MG63 (cell line): Measurements from ENCODE around the gene NKX1-1. TPM values are rescaled to one million over a fixed set of nuclear protein-coding genes. Genes with fewer than 3 reads are reported as not detected.

ENCODE experiments used
- DNase-seq: peaks from one replicate; pipeline ENCODE4 v3.0.0-alpha.2; 2020
- H3K27me3 ChIP-seq: fragments of 250-450 bp; sonication (Bioruptor Pico); 2 replicates; pipeline ENCODE4 v1.5.1; 2020; ENCODE audit warnings: mild to moderate bottlenecking, moderate library complexity
- H3K36me3 ChIP-seq: fragments of 250-450 bp; sonication (Bioruptor Pico); 2 replicates; pipeline ENCODE4 v1.5.1; 2020; ENCODE audit warnings: mild to moderate bottlenecking, moderate library complexity
- H3K4me3 ChIP-seq: fragments of 250-450 bp; sonication (Bioruptor Pico); 2 replicates; pipeline ENCODE4 v1.5.1; 2020; ENCODE audit warnings: mild to moderate bottlenecking, moderate library complexity
- H3K9me3 ChIP-seq: fragments of 250-450 bp; sonication (Bioruptor Pico); 2 replicates; pipeline ENCODE4 v1.5.1; 2020; ENCODE audit warnings: mild to moderate bottlenecking, moderate library complexity
- total RNA-seq: library from RNA; depleted of rRNA; stranded (reverse); fragments of >200 nt; shearing (Covaris generic); gene quantifications from 2 replicates; pipeline ENCODE4 v1.2.3, GENCODE V29; 2014; ENCODE audit warnings: low replicate concordance

NKX1-1 gene
- total RNA-seq, 1 experiment from 2014 or later, result not detected

DNA sequence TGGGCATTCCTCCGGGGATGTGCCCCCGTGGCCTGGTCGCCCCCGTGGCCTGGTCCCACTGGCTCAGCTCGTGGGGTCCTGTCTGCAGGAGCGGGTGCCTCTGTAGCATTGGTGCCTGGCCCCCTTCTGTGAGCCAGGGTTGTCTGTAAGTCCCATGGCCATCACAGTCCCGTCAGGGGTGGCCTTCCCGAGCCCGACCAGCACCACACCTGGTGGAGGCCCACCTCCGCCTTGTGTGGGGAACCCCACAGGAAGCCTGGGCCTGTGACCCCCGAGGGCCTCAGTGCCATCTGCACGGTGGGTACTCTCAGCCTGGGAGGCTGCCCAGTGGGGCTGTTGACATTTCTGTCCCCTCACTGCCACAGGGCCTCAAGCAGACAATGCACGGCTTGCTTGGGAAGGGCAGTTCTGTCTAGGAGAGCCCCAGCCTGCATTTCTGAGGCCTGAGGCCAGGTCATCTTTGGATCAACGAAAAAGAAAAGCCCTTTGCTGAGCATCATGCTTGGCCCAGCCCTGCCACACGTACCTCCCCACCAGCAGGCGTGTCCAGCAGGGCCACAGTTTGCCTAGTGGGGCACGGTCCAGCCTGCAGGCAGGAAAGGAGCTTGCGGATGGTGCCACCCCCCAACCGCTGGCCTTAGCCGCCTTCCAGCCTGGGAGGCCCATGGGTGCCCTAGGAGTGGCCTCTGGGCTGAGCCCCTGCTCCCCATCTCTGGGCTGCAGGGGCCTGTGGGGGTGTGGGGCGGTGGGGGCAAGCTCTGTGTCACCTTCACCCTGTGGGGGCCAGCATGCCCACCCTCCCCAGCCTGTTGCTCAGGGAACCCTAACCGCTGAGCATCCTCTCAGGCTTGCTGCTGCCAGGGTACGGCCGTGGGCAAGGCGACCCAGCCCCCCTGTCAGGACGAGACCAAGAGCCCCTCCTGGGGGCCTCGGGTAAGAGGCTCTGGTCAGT lies 23.2 kb downstream of the NKX1-1 start:
- H3K36me3 ChIP-seq, result no peaks in the 10 kb centered on the region
- no peak for DNase-seq
- no peaks in the 10 kb centered on the region for H3K9me3 ChIP-seq
- H3K4me3 ChIP-seq, result no peak overlapping the region
- H3K27me3 ChIP-seq, result no peaks in the 10 kb centered on the region

DNA sequence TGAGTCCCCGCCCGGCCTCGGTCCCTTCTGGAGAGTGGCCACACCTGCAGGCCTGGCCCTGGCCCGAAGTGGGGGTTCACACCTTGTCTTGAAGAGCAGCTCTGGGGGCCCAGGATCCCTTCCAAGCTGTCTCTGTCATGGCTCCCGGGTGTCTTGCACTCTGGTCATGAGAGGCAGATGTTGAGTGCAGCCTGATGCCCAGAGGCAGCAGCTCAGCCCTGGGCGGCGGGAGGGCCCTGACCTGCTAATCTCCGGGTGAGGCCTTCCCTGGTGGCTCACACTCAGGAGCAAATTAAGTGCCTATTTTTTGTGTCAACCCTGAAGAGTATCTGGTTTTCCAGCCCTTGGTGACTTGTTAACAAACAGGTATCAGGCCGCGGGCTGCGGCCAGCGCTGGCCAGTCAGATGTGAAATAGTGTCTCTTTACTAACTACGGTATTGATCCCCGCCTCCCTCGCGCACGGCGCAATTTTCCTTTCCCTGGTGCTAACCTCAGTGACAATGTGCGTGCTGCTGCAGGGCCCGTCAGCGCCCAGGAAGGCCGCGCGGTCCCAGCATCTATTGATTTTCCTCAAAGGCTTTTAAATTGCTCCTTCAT lies 24.2 kb downstream of the NKX1-1 start:
- no peak for DNase-seq
- no peak overlapping the region for H3K4me3 ChIP-seq
- H3K36me3 ChIP-seq, result no peaks in the 10 kb centered on the region
- no peaks in the 10 kb centered on the region for H3K27me3 ChIP-seq
- H3K9me3 ChIP-seq, result no peaks in the 10 kb centered on the region

DNA sequence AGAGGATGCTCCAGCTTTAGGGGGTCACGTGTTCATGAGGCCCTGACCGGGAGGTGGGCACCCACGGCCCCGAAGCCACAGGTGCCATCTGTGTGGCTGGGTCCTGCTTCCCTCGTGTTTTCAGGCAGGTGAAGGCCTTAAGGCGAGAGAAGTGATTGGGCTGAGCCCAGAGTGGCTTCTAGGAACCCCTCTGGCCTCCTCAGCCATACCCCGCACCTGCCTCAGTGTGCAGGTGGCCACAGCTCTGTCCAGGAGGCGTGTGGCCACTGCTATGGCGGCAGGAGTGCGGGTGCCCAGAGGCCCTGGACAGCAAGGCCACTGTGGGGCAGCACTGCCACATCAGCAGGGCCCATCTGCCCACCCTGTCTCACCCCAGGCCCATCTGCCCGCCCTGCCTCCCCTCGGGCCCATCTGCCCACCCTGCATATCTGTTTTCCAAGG lies 25.0 kb downstream of the NKX1-1 start:
- H3K4me3 ChIP-seq, result no peak overlapping the region
- no peaks in the 10 kb centered on the region for H3K9me3 ChIP-seq
- no peaks in the 10 kb centered on the region for H3K27me3 ChIP-seq
- DNase-seq, result no peak
- no peaks in the 10 kb centered on the region for H3K36me3 ChIP-seq

DNA sequence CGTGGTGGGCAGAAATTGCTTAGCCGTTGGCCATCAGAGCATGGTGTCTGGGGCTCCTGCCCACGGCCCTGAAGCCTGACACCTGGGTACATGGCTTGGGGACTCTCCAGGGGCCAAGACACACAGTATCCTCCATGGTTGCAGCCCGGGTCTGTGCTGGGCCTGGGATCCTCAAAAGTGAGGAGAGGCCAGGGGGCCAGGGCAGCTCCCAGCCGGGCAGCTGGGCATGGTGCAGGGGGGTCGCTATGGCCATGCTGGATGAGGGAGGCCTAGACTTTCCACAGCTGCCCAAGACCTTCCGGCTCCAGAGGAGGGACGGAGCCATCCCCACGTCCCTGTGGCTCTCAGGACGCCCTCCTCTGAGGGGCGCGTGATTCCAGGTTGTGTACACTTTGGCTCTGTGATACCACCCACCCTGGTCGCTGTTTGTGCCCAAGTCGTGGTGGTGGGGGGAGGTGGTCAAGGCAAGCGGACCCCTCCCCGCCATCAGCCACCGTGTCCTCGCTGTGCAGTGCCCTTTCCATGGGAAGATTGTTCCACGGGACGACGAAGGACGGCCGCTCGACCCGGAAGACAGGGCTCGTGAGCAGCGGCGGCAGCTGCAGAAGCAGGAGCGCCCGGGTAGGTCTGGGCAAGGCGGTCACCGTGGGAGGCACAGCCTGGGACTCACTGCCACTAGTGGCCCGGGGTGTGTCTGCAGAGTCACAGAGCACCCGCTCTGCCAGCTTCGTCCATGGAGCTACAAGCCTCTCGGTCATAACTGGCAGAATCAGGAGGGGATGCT lies 25.7 kb downstream of the NKX1-1 start:
- no peak overlapping the region for H3K4me3 ChIP-seq
- H3K9me3 ChIP-seq, result no peaks in the 10 kb centered on the region
- H3K27me3 ChIP-seq, result no peaks in the 10 kb centered on the region
- no peak for DNase-seq
- no peaks in the 10 kb centered on the region for H3K36me3 ChIP-seq

DNA sequence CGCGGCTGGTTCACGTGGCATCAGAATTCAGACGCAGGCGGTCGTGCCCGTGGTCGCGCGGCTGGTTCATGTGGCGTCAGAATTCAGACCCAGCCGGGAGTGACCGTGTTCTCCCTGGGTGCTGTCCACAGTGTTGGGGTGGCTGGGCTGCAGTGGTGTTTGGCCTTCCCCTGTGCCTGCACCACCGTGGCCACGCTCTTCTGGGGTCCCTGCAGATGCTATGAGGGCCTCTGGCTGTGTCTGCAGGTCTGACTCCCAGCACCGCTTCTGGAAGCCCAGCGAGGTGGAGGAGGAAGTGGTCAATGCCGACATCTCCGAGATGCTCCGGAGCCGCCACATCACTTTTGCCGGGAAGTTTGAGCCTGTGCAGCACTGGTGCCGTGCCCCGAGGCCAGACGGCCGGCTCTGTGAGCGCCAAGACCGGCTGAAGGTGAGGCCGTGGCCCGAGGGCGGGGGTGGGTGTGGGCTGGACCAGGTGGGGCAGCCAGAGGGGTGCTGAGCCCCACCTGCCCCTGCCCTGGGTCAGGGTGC lies 26.4 kb downstream of the NKX1-1 start:
- no peaks in the 10 kb centered on the region for H3K36me3 ChIP-seq
- DNase-seq, result no peak
- H3K27me3 ChIP-seq, result no peaks in the 10 kb centered on the region
- H3K9me3 ChIP-seq, result no peaks in the 10 kb centered on the region
- H3K4me3 ChIP-seq, result no peak overlapping the region

DNA sequence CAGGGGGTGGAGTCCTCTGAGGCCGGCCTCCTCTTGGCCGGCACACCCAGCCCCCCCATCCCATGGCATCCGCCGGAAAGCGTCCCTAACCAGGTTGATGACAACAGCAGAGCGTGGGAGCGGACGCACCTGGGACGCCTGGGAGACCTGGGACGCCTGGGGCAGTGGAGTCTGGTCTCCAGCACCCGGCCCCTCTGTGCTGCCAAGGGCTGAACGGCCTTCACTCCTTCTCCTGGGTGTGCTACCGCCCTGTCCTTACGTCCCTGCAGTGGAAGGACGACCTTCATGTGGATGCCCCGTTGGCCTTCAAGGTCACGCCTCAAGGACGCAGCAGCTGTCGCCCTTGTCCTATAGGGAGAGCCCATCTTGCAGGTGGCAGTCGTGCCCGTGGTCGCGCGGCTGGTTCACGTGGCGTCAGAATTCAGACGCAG lies 26.9 kb downstream of the NKX1-1 start:
- H3K27me3 ChIP-seq, result no peaks in the 10 kb centered on the region
- no peak for DNase-seq
- no peaks in the 10 kb centered on the region for H3K36me3 ChIP-seq
- no peak overlapping the region for H3K4me3 ChIP-seq
- H3K9me3 ChIP-seq, result no peaks in the 10 kb centered on the region

DNA sequence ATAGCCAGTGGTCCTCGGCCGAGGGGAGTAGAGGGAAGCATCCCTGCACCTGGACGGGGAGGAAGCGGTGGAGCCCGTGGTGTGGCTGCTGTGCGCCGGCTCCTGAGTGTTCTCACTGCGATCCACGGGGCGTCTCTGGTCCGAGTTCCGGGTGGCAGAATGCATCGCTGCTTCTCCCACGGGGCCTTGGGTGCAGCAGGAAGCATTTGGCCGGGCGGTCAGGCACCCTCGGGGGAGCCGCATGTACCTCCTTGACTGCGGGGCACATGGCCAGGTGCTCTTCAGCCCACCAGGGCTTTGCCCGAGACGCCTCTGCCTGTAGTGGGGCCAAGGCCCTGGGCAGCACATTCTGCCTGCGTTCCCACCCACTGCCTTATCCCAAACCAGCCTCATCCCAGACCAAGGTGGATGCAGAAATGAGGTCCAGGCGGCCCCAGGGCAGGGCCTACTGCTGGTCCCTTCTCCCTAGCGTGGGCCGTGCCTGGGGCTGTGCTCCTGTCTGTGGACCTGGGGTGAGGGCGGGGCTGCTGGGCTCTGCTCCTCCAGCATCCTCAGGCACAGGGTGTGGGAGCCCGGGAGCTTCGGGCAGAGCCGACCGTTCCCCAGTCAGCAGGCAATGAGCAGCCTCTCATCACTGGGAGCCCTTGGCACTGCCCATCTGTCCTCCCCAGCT lies 27.5 kb downstream of the NKX1-1 start:
- no peaks in the 10 kb centered on the region for H3K36me3 ChIP-seq
- H3K27me3 ChIP-seq, result no peaks in the 10 kb centered on the region
- H3K4me3 ChIP-seq, result no peak overlapping the region
- no peak for DNase-seq
- no peaks in the 10 kb centered on the region for H3K9me3 ChIP-seq

DNA sequence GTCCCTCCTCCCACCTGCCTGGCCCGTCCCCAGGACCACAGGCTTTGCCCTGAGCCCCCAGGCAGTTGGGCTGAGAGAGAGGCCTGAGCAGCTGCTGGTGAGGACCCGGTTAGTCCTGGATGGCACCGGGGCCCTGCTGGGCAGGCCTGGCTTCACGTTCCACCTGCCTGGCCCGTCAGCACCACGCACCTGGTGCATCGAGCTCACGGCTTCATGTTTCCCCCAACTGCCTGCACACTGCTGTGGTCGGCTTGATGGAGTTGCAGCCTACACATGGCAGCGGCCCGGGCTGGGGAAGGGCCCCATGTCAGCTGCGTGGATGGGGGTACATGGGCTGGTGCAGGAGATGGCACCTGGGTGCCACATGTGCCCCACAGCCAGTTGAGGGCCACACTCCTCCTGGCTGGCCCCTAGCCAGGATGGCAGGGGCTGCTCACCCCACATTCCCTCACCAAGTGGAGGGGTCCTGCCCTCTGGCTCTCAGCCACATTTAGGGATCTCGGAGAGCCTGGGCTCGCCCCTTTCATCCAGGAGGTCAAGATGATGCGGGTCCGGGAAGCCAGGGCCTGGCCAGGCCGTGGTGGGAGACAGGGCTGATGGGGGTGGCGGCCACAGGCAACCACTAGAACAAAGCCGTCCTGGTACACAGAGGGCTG lies 28.5 kb downstream of the NKX1-1 start:
- Histone ChIP-seq H3K27me3 (no peaks in the 10 kb centered on the region), H3K9me3 (no peaks in the 10 kb centered on the region), H3K36me3 (no peaks in the 10 kb centered on the region), H3K4me3 (no peak overlapping the region)
- no peak for DNase-seq

DNA sequence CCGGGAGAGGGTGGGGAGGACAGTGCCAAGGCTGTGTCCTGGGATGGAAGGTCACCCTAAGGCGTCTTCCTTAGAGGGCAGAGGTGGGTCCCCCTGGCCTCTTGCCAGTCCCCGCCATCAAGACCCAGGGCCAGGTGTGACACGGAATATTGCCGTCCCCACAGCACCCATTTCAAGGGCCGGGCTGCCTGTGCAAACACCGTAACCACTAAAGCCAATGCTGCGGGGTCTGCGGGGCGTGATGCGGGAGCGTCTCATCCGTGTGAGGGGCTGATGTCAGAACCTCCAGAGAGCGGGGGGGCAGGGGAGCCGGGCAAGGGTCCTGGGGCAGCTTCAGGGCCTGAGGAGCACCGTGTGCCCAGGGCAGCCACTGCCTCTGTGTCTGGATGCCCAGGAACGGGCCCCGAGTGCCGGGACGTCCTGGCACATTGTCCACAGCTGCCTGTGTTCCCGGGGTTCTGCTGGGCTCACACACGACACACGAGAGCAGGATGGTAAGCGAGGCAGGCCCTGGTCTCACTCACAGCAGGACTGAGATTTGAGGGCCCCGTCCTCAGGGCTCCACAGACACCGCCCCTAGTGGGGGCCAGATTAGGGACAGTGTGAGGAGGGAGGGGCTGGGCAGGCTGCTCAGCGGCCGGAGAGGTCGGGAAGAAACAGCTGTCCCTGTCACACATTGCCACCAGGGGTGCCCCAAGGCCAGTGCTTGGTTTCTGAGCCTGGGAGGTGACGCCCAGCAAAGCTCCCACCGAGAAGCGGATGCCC lies 29.2 kb downstream of the NKX1-1 start:
- Histone ChIP-seq H3K4me3 (no peak overlapping the region), H3K36me3 (no peaks in the 10 kb centered on the region), H3K27me3 (no peaks in the 10 kb centered on the region), H3K9me3 (no peaks in the 10 kb centered on the region)
- DNase-seq, result no peak

DNA sequence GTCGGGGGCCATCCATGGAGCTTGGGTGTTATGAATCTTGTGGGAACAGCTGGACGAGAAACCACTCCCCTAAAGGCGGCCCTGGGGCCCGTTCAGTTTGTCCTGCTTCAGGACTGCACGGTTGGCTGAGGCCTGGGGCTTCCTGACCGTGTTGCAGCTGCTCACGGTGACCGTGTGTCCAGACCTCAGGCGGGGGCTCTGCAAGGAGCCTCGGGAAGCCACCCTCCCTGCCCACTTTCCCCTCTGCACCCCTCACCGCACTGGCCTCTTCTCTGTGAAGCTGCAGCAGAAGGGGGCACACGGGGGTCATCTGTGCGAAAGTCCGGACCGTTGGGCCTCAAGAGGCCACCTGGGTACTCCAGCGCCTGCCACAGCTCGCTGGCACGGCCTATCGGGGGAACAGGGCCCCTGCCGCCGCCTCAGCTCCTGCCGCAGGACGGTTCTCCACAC lies 29.8 kb downstream of the NKX1-1 start:
- DNase-seq, result no peak
- H3K4me3 ChIP-seq, result no peak overlapping the region
- H3K36me3 ChIP-seq, result no peaks in the 10 kb centered on the region
- H3K27me3 ChIP-seq, result no peaks in the 10 kb centered on the region
- H3K9me3 ChIP-seq, result no peaks in the 10 kb centered on the region

DNA sequence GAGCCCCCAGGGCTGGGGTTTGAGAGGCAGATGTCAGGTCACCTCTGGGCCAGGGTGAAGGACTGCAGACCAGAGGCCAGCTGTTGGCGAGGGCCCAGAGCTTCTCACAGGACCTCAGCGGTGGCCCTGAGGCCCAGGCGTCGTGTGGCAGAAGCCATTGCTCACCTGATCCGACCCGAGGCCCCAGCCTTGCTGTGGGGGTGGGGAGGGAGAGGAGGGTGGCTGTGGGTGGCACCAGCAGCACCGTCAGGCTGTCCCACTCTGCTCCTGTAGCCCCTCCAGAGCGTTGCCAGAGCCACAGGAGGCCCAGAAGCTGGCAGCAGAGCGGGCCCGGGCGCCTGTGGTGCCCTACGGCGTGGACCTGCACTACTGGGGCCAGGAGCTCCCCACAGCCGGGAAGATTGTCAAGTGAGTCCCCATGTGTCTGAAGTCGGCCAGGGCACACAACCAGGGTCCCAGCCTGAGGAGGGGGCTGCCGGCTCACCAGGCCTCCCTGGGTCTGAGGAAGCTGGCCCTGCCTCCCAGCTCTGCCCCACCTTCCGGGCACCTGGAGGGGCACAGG lies 30.4 kb downstream of the NKX1-1 start:
- Histone ChIP-seq H3K27me3 (no peaks in the 10 kb centered on the region), H3K9me3 (no peaks in the 10 kb centered on the region), H3K36me3 (no peaks in the 10 kb centered on the region), H3K4me3 (no peak overlapping the region)
- DNase-seq, result no peak

DNA sequence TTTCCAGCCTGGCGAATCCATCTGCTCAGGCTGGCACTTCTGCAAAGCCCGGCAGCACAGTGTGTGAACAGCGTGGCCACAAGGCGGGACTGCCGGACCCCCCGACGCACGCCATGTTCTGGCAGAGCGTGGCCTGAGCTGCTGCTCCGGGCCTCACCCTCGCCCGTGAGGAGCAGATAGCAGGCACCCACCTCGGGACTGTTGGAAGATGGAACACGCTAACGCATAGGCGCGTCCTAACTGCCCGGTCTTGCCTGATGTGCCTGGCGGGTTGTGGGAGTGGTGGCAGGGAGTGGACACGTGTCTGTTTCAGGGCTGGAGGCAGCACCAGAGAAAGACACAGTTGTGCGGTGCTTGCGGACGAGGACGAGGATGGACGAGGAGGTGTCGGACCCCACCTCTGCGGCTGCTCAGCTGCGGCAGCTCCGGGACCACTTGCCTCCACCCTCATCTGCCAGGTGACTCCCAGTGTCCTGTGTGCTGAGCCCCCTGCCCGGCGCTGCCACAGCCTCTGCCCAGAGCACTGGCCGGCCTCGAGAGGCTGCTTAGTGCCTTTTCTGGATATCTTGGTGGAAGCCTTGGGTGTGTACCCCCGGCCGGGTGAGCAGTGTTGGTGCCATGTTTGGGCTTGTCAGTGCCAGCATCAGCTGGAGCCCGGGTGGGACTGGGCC lies 31.1 kb downstream of the NKX1-1 start:
- Histone ChIP-seq H3K4me3 (no peak overlapping the region), H3K36me3 (no peaks in the 10 kb centered on the region), H3K27me3 (no peaks in the 10 kb centered on the region), H3K9me3 (no peaks in the 10 kb centered on the region)
- DNase-seq, result no peak

DNA sequence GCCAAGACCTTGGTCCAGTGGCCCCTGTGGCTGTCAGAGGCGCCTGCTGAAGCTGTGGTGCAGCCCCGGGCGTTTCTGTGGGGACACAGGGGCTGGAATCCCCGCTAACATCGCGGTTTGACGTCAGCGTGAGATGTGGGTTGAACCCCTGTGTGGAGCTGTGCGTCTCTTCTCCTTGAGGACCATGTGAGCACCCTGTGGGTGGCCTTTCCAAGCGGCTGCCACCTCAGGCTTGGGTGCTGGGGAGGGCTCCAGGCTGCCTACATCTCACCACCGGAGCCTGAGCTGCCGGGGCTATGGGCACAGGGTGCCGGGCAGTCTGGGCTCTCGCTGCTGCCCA lies 31.6 kb downstream of the NKX1-1 start:
- Histone ChIP-seq H3K9me3 (no peaks in the 10 kb centered on the region), H3K27me3 (no peaks in the 10 kb centered on the region), H3K36me3 (no peaks in the 10 kb centered on the region), H3K4me3 (no peak overlapping the region)
- no peak for DNase-seq

DNA sequence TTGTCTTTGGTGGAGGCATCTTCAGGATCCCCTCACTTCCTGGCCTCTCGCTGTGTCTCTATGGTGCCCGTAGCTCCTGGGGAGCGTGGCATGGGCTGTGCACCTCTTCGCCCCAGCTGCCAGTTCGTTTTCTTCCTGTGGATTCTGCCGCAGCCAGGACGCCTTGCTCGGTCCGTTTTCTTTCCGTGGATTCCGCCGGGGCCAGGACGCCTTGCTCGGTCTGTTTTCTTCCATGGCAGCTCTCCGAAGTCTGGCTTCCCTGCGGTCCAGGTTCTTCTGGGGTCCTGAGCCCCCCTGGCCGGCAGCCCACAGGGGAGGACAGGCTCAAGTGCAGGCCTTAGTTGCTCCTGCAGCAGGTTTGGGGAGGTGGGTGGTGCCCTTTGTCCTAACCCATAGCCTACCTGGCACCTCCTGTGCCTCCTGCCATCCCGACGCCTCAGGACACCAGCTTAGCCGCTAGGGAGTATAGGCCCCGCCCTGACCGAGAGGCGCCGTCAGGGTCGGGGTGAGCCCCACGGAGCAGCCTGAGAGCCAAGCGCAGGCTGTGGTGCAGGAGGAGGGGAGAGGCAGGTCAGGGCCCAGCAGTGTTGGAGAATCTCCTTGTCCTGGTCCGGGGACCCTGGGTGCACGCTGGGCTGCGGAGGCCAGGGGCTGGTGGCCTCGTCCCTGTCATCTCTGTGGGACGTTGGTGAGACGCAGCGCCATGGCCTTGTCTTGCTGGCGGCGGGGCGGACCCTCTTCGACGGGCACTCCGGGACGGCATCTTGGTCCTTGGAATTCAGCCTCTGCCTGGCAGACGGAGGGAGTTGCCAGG lies 32.1 kb downstream of the NKX1-1 start:
- H3K4me3 ChIP-seq, result no peak overlapping the region
- H3K36me3 ChIP-seq, result no peaks in the 10 kb centered on the region
- DNase-seq, result no peak
- H3K27me3 ChIP-seq, result no peaks in the 10 kb centered on the region
- H3K9me3 ChIP-seq, result no peaks in the 10 kb centered on the region
